Neural crest cell (in vitro differentiated cells): ENCODE data around the gene OR51B6. TPM values are rescaled to one million over a fixed set of nuclear protein-coding genes. Genes with fewer than 3 reads are reported as not detected.

Experiments used
- DNase-seq: peaks from one replicate; pipeline ENCODE4 v3.0.0; 2021; ENCODE audit warnings: low read depth, mixed read lengths, low spot score
- H3K27ac Mint-ChIP-seq: one replicate; pipeline ENCODE4 v1.8.0; 2021; ENCODE audit warnings: mild to moderate bottlenecking, mixed read lengths; ENCODE audit not compliant: unreplicated experiment
- H3K27me3 Mint-ChIP-seq: 2 replicates; pipeline ENCODE4 v1.8.0; 2021; ENCODE audit warnings: low read depth, mild to moderate bottlenecking, mixed read lengths
- H3K36me3 Mint-ChIP-seq: 2 replicates; pipeline ENCODE4 v1.8.0; 2021; ENCODE audit warnings: low read depth, mild to moderate bottlenecking, mixed read lengths
- H3K4me1 Mint-ChIP-seq: 2 replicates; pipeline ENCODE4 v1.8.0; 2021; ENCODE audit warnings: mixed read lengths
- H3K4me3 Mint-ChIP-seq: one replicate; pipeline ENCODE4 v1.8.0; 2021; ENCODE audit warnings: mild to moderate bottlenecking, mixed read lengths
- H3K9me3 Mint-ChIP-seq: 2 replicates; pipeline ENCODE4 v1.8.0; 2021; ENCODE audit warnings: mixed read lengths
- CTCF ChIP-seq: fragments of 200-600 bp; sonication (generic); conservative IDR thresholded peaks from 2 replicates; pipeline ENCODE4 v1.5.0; 2021; ENCODE audit warnings: antibody characterized with exemption, mild to moderate bottlenecking
- long read RNA-seq: library from polyadenylated mRNA; unstranded; transcript quantifications from one replicate; pipeline ENCODE4 v2.0.0, GENCODE V29; 2020
- total RNA-seq: library from RNA; stranded (reverse); gene quantifications from 2 replicates; pipeline ENCODE4 v1.2.1, GENCODE V29; 2021

Gene OR51B6
- total RNA-seq = not detected in 2 replicates
- long read RNA-seq = 0 reads

- no peak for TF ChIP-seq CTCF
- H3K36me3 Mint-ChIP-seq = no peaks in the 10 kb centered on the region
- H3K27me3 Mint-ChIP-seq = peaks cover 33% of the 10 kb centered on the region
- no peak within 1 kb of the TSS for H3K27ac Mint-ChIP-seq
- no peak within 1 kb of the TSS for H3K4me3 Mint-ChIP-seq
- DNase-seq = no peak
- no peaks in the 10 kb centered on the region for H3K4me1 Mint-ChIP-seq
- H3K9me3 Mint-ChIP-seq = no peaks in the 10 kb centered on the region
These were observed at the start of gene OR51B6 for GRCh38 chr11:5351208-5351607. Gene OR51B6, plus strand, starts transcription at chr11:5351508. Its CDS starts 0 bp downstream, at chr11:5351508.

- H3K4me3 Mint-ChIP-seq = no peak within 1 kb of the TSS
- H3K27me3 Mint-ChIP-seq = no peaks in the 10 kb centered on the region
- no peaks in the 10 kb centered on the region for H3K36me3 Mint-ChIP-seq
- H3K27ac Mint-ChIP-seq = no peak within 1 kb of the TSS
- H3K4me1 Mint-ChIP-seq = no peaks in the 10 kb centered on the region
- DNase-seq = no peak
- TF ChIP-seq CTCF = no peak
- no peaks in the 10 kb centered on the region for H3K9me3 Mint-ChIP-seq
These were observed 49.5 kb upstream of the OR51B6 start, which contains the start of gene OR51B4 for GRCh38 chr11:5301846-5302245. Gene OR51B4, minus strand, starts transcription at chr11:5301946. Its CDS starts 0 bp downstream, at chr11:5301946.

- H3K36me3 Mint-ChIP-seq = no peaks in the 10 kb centered on the region
- no peak for TF ChIP-seq CTCF
- no peak overlapping the region for H3K4me3 Mint-ChIP-seq
- DNase-seq = no peak
- no peaks in the 10 kb centered on the region for H3K27me3 Mint-ChIP-seq
- no peaks in the 10 kb centered on the region for H3K9me3 Mint-ChIP-seq
- H3K4me1 Mint-ChIP-seq = no peaks in the 10 kb centered on the region
- H3K27ac Mint-ChIP-seq = no peak overlapping the region
These were observed 47.7 kb upstream of the OR51B6 start for GRCh38 chr11:5303626-5304025.

- no peak overlapping the region for H3K27ac Mint-ChIP-seq
- H3K27me3 Mint-ChIP-seq = no peaks in the 10 kb centered on the region
- no peak for DNase-seq
- TF ChIP-seq CTCF = no peak
- H3K9me3 Mint-ChIP-seq = no peaks in the 10 kb centered on the region
- H3K4me3 Mint-ChIP-seq = no peak overlapping the region
- H3K36me3 Mint-ChIP-seq = no peaks in the 10 kb centered on the region
- H3K4me1 Mint-ChIP-seq = no peaks in the 10 kb centered on the region
These were observed 47.3 kb upstream of the OR51B6 start for GRCh38 chr11:5304046-5304445.

- Mint-ChIP-seq H3K9me3 (no peaks in the 10 kb centered on the region), H3K36me3 (no peaks in the 10 kb centered on the region)
- no peak for DNase-seq
These were observed 43.9 kb upstream of the OR51B6 start for GRCh38 chr11:5307256-5308019.

More at GRCh38 chr11:5307256-5308019, 43.9 kb upstream of the OR51B6 start:
- no peak for TF ChIP-seq CTCF
- Mint-ChIP-seq H3K27ac (no peak overlapping the region), H3K4me1 (no peaks in the 10 kb centered on the region), H3K4me3 (no peak overlapping the region), H3K27me3 (no peaks in the 10 kb centered on the region)
